ENCODE measurements around the gene FTCD.
"Not testable (repeated sequence)": the region's sequence is repeated elsewhere in the genome, so short reads cannot be mapped to it uniquely, and the experiment has no call there.

Gene FTCD

DNA sequence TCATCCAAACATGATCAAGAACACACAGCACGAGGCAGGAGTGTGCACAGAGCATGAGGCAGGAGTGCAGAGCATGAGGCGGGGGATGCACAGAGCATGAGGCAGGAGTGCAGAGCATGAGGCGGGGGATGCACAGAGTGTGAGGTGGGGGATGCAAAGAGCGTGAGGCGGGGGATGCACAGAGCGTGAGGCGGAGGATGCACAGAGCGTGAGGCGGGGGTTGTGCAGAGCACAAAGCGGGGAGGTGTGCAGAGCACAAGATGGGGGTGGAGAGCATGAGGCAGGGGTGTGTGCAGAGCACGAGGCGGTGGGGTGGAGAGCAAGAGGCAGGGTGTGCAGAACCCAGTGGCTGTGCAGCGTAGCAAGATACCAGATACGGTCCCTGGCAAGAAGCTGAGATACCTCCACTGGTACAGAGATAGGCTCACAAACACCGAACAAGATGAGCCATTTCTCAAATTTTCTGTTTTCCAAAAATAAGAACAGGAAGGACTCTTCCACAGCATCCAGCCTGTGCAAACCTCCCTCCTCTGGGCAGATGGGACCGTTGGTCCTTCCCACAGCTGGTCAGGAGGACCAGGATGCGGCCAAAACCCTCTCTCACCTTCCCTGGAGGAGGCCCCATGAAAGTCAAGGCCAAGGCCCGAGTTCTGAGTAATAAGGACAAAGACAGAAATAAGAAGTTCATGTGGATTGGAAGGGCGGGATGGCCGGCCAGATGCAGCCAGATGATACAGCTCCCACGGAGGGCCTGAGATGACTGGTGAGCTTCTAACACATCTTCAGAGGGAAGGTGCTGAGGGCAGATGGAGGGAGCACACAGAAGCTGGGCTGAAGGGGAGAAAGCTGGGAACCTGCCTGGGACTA lies 16.9 kb upstream of the FTCD start:
- no peak for DNase-seq (ENCODE audit: low read depth)

DNA sequence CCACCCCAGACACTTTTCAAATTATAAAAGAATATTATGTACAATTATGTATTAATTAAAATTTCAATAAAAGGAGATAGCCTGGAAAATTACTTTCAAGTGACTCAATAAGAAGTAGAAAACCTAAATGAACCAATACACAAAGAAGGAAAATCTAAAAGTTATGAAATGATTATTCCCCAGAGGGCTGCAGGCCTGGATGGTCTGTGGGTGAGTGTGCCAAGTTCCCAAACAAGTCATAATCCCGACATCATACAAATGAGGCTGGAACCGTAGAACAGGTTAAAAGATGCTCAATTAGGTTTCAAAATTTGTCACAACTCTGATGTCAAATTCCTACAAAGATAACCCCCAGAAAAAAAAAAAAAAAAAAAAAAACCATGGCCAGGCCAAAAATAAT lies 16.2 kb upstream of the FTCD start:
- DNase-seq (ENCODE audit: low read depth) = no peak

DNA sequence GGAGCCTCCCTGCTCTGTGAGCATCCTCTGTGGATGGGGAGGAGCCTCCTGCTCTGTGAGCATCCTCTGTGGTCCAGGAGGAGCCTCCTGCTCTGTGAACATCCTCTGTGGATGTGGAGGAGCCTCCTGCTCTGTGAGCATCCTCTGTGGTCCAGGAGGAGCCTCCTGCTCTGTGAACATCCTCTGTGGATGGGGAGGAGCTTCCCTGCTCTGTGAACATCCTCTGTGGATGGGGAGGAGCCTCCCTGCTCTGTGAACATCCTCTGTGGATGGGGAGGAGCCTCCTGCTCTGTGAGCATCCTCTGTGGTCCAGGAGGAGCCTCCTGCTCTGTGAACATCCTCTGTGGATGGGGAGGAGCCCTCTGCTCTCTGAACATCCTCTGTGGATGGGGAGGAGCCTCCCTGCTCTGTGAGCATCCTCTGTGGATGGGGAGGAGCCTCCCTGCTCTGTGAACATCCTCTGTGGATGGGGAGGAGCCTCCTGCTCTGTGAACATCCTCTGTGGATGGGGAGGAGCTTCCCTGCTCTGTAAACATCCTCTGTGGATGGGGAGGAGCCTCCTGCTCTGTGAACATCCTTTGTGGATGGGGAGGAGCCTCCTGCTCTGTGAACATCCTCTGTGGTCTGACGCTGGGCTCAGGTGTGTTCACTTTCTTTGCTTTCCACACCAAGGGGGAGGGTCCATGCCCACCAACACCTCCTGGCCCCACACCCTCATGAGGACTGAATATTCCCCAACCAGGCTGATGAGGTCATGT lies 15.2 kb upstream of the FTCD start:
- DNase-seq (ENCODE audit: low read depth) = not testable (repeated sequence)

DNA sequence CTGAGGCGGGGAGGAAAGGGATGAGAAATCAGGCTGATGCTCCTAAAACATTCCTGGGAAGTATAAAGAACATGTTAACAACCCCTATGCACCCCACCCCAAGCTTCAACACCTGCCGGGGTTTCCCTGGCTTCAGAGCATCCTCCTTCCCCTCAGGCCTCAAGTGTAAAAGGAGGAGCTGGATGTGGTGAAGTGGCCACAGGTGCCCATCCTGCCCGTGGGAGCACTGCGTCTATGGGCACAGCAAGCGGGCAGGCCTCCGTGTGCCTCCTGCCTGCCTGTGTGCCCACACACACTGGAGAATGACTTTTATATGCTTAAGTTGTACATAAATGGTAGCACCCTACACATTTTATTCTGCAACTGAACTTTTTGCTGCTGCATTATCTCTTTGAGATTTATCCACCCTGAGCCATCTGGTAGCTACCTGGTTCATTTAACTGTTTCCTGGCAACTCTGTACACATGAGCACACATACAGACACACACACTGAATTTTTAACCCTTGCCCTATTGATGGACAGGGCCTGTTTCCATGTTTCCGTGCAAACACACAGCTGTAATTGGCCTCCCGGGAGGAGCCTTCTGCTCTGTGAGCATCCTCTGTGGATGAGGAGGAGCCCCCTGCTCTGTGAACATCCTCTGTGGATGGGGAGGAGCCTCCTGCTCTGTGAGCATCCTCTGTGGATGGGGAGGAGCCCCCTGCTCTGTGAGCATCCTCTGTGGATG lies 13.4 kb upstream of the FTCD start:
- DNase-seq (ENCODE audit: low read depth) = no peak

DNA sequence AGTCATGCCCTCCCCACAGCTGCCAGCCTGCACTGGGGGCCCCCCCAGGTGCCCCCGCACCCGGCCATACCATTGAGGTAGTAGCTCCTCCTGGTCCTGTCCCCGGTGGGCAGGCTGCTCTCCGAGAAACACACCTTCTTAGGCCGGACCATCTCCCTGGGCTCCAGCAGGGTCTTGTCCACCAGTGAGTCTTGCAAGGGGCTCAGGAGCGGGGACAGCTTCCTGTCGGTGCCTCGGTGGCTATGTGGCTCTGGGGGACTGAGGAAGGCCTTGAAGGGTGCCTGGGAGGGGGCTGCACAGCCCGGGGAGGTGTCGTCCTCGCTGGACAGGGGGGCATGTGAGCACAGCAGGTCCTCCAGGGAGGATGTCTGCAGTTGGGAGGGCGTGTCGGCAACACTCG lies 12.9 kb upstream of the FTCD start:
- no peak for DNase-seq (ENCODE audit: low read depth)

DNA sequence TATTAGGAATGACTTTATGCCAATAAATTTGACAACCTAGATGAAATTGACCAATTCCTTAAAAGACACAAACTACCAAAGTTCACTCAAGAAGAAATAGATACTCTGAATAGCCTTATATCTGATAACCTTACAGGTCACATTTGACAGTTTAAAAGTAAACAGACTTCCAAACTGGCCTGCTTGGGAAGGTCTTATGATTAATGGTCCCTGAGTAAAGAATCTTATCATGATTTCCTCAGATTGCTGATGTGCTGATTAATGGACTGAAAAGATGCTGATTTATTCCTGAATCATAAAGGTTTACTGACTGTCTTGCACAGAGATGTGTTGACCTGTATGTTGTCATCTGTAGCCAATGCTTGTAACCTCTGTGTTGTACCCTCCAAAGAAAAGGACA lies 9.7 kb upstream of the FTCD start:
- no peak for DNase-seq (ENCODE audit: low read depth)

DNA sequence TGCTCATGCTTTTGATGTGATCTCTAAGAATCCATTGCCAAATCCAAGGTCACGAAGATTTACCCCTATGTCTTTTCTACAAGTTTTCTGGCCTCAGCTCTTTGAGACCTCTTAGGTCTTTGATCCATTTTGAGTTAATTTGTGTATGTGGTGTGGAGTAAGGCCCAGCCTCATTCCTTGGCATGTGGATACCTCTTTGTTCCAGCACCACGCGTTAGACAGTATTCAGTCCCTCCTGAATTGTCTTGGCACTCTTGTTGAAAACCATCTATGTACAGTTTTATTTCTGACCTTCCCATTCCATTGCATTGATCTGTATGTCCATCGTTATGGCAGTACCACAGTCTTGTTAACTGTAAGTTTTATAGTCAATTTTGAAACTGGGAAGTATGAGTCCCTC lies 8.0 kb upstream of the FTCD start:
- no peak for DNase-seq (ENCODE audit: low read depth)

DNA sequence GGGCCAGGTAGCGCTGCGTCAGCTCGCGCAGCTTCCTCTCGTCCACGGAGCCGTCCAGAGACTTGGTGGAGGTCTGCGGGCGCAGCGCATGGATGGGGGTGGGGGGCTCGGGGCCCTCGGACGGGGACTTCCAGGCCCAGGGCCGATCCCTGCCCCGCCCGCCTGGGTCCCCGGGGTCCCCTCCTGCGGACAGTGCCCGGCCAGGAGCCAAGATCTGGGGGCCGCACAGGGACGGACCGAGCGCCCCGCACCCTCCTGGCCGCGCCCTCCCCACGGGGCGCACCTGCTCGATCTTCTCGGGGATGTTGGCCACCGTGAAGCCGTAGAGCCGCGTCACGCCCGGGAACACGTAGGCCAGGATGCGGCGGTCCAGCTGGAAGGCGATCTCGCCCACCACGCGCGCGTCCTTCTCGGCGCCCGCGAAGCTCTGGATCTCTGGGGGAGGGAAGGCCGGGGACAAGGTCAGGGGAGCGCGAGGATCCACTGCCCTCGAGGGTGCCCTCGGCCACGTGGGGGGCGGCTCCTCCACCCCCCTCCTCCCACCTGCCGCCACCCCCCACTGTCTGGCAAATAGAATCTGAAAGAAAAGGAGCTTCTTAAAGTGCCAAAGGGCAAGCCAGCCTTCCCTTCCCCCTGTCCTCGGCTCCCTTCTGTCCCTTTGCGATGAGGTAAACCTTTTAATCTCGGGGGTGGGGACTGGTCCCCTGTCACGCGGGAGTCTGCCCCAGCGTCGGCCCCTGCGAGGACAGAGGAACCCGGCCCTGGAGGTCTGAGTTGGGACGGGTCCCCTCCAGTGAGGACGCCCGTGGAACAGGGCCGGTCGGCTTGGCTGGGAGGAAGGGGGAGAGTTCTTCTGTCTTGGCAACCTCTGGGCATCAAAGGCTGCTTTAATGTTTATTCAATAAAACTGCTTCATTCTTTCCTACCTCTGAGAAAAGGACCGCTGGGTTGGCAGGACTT lies 6.5 kb upstream of the FTCD start:
- no peak for DNase-seq (ENCODE audit: low read depth)

DNA sequence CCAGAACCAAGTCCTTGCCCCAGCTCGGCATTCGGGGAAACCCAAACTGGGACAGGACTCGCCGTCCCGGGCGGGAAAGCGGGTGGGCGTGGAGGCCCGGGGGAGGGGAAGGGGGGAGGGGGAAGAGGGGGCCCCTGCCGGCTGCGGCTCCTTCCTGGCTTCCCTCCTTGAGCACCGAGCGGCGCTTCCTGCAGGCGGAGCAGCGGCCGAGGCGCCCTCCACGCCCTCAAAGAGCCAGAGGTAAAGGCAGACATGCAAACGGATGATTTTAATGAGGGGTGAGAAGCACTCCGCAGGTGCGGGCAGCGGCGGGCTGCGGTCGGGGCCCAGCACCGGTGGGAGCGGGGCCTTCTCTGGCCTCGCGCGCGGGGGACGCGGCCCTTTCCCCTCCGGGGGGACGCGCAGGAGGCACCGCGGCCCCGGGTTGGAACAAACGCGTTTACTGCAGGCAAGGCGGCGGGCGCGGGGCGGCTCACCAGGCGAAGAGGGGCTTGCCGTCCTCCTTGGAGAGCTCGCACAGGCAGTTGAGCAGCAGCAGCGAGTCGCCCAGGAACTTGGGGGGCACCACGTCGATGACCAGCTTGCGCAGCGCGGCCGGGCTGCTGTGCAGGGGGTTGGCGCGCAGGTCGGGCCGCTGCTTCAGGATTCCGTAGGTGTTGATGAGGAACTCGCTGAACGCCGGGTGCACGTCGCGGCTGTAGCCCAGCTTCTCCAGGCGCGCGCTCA lies 5.7 kb upstream of the FTCD start:
- DNase-seq (ENCODE audit: low read depth) = no peak

DNA sequence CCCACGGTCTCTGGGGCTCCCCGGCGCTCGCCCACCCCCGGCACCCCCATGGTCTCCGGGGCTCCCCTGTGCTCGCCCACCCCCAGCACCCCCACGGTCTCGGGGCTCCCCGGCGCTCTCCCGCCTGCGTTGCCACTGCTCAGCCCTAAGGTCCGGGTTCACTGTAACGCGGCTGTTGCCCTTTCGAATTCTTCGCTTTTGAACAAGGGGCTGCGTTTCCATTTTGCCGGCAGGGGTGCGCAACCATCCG lies 5.2 kb upstream of the FTCD start:
- DNase-seq (ENCODE audit: low read depth) = no peak

DNA sequence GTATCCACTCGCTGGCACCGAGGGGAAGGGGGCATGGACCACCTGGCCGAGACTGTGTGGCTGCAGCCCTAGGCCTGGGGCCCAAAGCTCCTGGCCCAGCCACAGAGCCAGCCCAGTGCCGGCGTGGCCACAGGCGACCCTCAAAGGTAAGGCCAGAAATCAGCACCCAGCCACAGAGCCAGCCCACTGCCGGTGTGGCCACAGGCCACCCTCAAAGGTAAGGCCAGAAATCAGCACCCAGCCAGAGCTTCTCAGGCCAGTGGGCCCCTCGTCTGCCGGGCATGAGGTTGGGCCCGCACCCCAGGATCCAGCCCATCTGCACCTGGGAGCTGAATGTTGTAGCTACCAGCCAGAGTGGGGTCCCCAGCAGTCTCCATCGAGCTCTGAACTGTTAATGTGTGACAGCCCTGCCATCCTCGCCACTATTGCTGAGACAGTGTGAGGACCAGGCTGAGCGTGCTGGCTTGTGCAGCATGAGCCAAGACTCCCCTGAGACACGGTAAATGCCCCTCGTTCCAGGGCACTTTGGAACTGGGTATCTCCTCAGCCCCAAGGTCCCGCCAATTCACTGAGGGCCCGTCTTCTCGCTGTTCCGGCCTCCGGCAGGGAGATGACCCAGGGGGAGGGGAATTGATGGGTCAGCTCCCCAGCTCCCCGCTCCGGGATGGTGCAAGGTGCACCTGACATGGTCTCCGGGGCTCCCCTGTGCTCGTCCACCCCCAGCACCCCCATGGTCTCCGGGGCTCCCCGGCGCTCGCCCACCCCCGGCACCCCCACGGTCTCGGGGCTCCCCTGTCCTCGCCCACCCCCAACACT lies 4.7 kb upstream of the FTCD start:
- DNase-seq (ENCODE audit: low read depth) = no peak

DNA sequence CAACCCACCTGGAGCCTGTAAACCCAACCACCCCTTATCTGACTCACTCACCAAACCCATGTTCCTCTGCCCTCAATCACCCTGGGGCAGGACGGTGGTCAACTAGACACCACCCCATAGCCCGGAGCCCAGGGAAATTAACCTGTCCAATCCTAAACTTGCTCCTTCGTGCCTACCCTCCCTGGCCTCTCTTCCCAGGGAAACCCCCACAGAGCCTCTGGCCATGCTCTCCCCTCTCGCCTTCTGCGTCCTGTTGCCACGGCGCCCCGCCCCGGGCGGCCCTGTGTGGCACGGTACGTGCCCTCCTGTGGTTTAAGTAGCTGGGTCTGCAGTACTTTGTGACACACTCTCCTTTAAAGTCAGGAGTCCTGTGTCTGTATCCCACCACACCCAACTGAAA lies 4.0 kb upstream of the FTCD start:
- DNase-seq (ENCODE audit: low read depth) = no peak

DNA sequence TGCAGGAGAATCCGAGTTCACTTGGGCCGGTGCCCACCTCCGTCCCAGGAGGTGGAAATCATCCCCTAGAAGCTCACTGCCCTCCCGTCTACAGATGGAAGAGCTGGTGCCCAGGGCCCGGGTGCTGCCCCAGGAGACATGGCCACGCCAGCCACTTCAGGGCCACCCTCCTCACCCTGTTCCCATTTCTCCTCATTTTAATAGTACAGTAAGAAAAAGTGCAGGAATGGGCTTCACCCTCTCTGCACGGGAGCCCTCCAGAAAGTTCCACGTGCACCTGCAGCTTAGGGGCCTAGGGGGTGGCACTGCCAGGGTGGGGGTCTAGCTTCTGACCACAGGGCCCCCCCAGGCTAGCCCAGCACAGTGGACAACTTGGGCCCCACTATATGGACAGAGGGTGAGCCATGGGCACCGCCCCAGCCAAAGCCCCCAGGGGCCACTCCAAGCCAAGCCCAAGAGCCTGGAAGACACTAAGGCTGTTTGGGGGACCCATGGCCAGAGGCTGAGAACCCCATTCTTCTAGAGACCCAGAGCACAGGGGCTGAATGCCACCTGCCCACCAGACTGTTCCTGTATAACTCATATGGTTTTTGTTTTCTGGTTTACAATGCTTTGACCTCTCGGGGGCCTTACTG lies 3.4 kb upstream of the FTCD start:
- DNase-seq (ENCODE audit: low read depth) = no peak

DNA sequence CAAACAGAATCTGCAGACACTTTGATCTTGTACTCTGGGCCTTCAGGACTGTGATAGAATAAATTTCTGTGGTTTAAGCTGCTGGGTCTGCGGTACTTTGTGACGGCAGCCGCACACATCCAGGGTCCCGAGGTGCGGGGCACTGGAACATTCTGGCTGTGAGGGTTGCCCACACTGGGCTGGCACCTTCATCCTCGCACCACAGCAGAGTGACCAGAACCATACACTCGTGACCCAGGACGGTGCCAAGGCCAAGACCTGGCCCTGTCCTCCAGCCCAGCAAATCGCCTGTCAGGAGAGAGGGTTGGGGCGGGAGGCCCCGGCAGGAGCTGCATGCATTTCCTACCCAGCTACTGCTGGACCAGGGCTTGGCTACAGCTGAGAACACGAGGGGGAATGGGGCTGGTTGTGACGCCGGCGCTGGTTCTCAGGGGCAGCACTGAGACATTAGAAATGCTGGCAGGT lies 2.6 kb upstream of the FTCD start:
- no peak for DNase-seq (ENCODE audit: low read depth)

DNA sequence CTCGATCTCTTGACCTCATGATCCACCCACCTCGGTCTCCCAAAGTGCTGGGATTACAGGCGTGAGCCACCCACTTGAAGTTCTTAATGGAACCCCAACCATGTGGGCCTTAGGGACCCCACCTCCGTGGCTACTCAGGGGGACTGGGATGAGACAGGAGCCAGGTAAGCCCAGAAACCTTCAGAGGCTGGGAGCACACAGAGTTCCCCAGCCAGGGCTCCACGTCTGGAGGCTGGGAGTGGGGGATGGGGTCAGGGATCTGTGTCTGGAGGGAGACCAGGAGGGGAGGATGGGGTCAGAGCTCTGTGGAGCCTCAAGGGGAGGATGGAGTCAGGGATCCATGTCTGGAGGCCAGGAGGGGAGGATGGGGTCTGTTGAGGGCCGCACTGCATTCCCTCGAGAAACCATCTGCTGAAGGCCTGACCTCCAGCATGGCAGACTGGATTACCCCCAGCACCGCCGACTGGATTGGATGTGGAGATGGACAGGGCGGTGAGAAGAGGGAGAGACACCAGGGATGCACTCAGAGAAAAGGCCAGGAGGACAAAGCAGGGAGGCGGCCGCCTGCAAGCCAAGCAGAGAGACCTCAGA lies 2.1 kb upstream of the FTCD start:
- no peak for DNase-seq (ENCODE audit: low read depth)

DNA sequence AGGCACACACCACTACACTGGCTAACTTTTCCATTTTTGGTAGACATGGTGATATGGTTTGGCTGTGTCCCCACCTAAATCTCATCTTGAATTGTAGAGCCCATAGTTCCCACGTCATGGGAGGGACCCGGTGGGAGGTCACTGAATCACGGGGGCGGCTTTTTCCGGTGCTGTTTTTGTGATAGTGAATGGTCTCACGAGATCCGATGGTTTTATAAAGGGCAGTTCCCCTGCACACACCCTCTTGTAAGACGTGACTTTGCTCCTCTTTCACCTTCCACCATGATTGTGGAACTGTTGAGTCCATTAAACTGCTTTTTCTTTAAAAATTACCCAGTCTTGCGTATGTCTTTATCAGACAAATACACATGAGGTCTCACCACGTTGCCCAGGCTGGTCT lies 1.3 kb upstream of the FTCD start:
- DNase-seq (ENCODE audit: low read depth) = no peak

DNA sequence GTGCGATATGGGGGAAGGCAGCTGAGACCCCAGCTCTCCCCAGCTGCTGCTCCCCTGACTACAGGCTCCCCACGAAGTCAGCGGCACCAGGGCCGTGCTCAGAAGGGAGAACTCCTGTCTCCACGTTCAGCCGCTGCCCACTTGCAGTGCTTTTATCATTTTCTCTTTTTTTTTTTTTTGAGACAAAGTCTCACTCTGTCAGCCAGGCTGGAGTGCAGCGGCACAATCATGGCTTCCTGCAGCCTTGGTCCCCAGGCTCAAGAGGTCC lies 933 bp upstream of the FTCD start:
- DNase-seq (ENCODE audit: low read depth) = no peak

DNA sequence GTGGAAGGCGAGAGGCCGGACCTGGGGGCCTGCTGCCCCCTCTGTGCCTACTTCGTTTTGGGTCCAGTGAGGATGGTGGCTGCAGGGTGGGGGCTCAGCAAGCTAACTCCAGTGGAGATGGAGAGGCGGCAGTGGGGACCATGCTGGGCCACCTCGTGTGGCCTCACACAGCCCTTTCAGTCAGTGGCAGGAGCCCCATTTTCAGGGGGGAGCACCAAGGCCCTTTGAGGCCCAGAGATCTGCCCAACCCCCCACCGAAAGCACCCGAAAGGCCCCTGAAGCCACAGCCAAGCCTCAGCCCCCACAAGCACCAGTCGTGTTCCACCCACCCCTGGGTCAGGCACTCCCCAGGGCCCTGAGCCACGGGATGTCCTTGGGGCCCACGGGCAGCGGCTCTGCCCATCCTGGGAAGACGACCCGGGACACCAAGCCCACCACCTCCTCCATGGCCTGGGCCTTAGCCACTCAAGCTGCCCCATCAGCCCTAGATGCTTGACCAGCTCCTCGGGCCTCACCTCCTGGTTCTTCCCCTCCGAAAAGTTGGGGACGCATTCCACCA lies 345 bp downstream of the FTCD start:
- DNase-seq (ENCODE audit: low read depth) = no peak

DNA sequence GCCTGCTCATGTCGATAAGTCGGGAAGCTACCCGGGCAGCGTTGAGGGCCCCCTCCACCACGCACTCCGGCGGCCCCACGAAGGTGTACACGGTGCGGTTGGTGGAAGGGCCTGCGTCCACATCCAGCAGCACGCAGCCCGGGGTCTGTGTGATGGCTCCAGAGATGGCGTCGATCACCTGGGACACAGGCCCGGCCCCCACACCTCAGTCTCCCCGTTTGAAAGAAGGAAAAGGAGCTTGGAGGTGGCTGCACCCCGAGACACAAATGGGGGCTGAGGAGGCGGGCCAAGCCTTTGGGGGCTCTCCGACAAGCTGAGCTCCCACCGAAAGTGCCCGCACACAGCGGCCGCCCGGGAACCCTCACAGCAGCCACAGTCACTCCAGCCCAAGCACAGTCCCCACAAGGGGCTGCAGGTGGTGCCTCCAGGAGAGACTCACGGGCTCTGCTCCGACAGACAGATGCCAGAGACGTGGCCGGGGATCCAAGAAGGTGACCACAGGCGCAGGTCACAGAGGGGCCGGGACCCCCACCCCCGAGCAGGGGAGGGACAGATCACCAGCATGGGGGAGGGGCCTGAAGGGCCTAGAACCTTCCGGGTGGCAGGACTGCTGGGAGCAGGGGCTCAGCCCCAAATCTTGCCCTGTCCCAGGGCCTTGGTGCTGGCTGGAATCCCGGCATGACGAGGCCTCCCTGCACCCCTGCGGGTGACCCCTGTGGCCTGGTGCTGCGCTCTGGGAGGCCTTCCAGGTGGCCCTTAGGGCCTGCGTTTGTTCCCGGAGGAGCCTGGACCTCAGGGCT lies 1.0 kb downstream of the FTCD start:
- DNase-seq (ENCODE audit: low read depth) = no peak
